Uterus (tissue), 2 donors: ENCODE data around the gene KRTAP12-1.

Experiments used
- CTCF ChIP-seq, 4 experiments: fragments of 200-600 bp in 2 of 4; fragments of 450-650 bp in 2 of 4; sonication (generic) in 2 of 4; IDR thresholded peaks; one replicate each; pipeline ENCODE4 v1.5.1; 2016 to 2019; ENCODE audit warnings: antibody characterized with exemption in 4 of 4, mild to moderate bottlenecking in 2 of 4, moderate library complexity in 1 of 4
- POLR2A ChIP-seq, 2 donors: fragments of 450-650 bp; IDR thresholded peaks; one replicate each; pipeline ENCODE4 v1.6.1; 2016; ENCODE audit warnings: antibody characterized with exemption in 2 of 2, mild to moderate bottlenecking in 1 of 2, moderate library complexity in 1 of 2

- TF ChIP-seq CTCF (IDR thresholded peaks at IDR 0.05), result no peak
- TF ChIP-seq POLR2A (IDR thresholded peaks at IDR 0.05), result no peak
These were observed 11.1 kb downstream of the KRTAP12-1 start for GRCh38 chr21:44670642-44671432.
